Loucy (cell line): Measurements from ENCODE around the gene ATP9A.

Source experiments
- H2AFZ ChIP-seq: fragments of 200-600 bp; sonication (generic); 2 replicates; pipeline ENCODE4 v1.6.0; 2016; ENCODE audit warnings: antibody characterized with exemption, mild to moderate bottlenecking, low read length, moderate library complexity
- H3F3A ChIP-seq: fragments of 200-600 bp; 2 replicates; pipeline ENCODE4 v1.6.0; 2016; ENCODE audit warnings: antibody characterized with exemption, low read depth, mild to moderate bottlenecking
- H3K27me3 ChIP-seq: fragments of 200-600 bp; sonication (generic); 2 replicates; pipeline ENCODE4 v1.6.1; 2014; ENCODE audit warnings: low read length, mild to moderate bottlenecking; ENCODE audit not compliant: insufficient read depth, poor library complexity, severe bottlenecking
- H3K36me3 ChIP-seq: fragments of 200-600 bp; sonication (generic); 2 replicates; pipeline ENCODE4 v1.6.1; 2016; ENCODE audit warnings: low read length; ENCODE audit not compliant: insufficient read depth
- H3K4me1 ChIP-seq: fragments of 200-600 bp; sonication (generic); 2 replicates; pipeline ENCODE4 v1.5.1; 2014; ENCODE audit warnings: low read length, mild to moderate bottlenecking; ENCODE audit not compliant: insufficient read depth, poor library complexity, severe bottlenecking
- H3K4me2 ChIP-seq: fragments of 200-600 bp; sonication (generic); 2 replicates; pipeline ENCODE4 v1.6.0; 2014; ENCODE audit warnings: antibody characterized with exemption, low read length, low read depth, mild to moderate bottlenecking; ENCODE audit not compliant: poor library complexity, severe bottlenecking
- H3K4me3 ChIP-seq: fragments of 200-600 bp; sonication (generic); 2 replicates; pipeline ENCODE4 v1.5.1; 2014; ENCODE audit warnings: low read length, mild to moderate bottlenecking, mixed read lengths; ENCODE audit not compliant: poor library complexity, severe bottlenecking
- H3K79me2 ChIP-seq: fragments of 200-600 bp; sonication (generic); 2 replicates; pipeline ENCODE4 v1.6.1; 2014; ENCODE audit warnings: low read length; ENCODE audit not compliant: insufficient read depth
- H3K9ac ChIP-seq: fragments of 200-600 bp; sonication (generic); 2 replicates; pipeline ENCODE4 v1.6.0; 2014; ENCODE audit warnings: mild to moderate bottlenecking, low read depth, low read length, moderate library complexity; ENCODE audit not compliant: poor library complexity, severe bottlenecking
- H3K9me2 ChIP-seq: fragments of 200-600 bp; sonication (generic); replicated peaks from 2 replicates; pipeline ENCODE4 v1.6.1; 2016; ENCODE audit warnings: low read depth, low read length, mixed read lengths
- H3K9me3 ChIP-seq: fragments of 200-600 bp; sonication (generic); 2 replicates; pipeline ENCODE4 v1.6.1; 2014; ENCODE audit warnings: mild to moderate bottlenecking, antibody characterized with exemption, low read length, low read depth; ENCODE audit not compliant: insufficient read depth
- H4K20me1 ChIP-seq: fragments of 200-600 bp; sonication (generic); 2 replicates; pipeline ENCODE4 v1.6.0; 2014; ENCODE audit warnings: antibody characterized with exemption, low read length, mild to moderate bottlenecking; ENCODE audit not compliant: insufficient read depth, poor library complexity, severe bottlenecking
- CTCF ChIP-seq: fragments of 200-600 bp; sonication (generic); conservative IDR thresholded peaks from 2 replicates; pipeline ENCODE4 v1.5.1; 2014; ENCODE audit warnings: mild to moderate bottlenecking, antibody characterized with exemption, low read length
- EZH2phosphoT487 ChIP-seq: fragments of 200-600 bp; IDR thresholded peaks from 2 replicates; pipeline ENCODE4 v1.6.1; 2018; ENCODE audit warnings: antibody characterized with exemption, mild to moderate bottlenecking, moderate library complexity, borderline replicate concordance

Gene ATP9A

GRCh38 chr20:51634877-51635276 is 133.3 kb downstream of the ATP9A start:
- Histone ChIP-seq H3K36me3 (peaks cover 58% of the 10 kb centered on the region; the same call in 1 of the 2 replicates), H3K9me3 (no peaks in the 10 kb centered on the region), H4K20me1 (peaks cover 22% of the 10 kb centered on the region), H3K79me2 (peaks cover 31% of the 10 kb centered on the region), H3K9ac (no peak overlapping the region), H3K27me3 (no peaks in the 10 kb centered on the region), H3K4me3 (no peak overlapping the region), H3F3A (peaks cover 10% of the 10 kb centered on the region), H3K4me2 (no peak overlapping the region), H3K4me1 (peaks cover 20% of the 10 kb centered on the region), H3K9me2 (no peaks in the 10 kb centered on the region), H2AFZ (no peak overlapping the region)
- TF ChIP-seq CTCF (no peak), EZH2phosphoT487 (no peak)

GRCh38 chr20:51634257-51634656 is 133.9 kb downstream of the ATP9A start:
- H3K79me2 ChIP-seq: peaks cover 37% of the 10 kb centered on the region
- no peak overlapping the region for H3K4me3 ChIP-seq
- no peaks in the 10 kb centered on the region for H3K27me3 ChIP-seq
- H3K9me2 ChIP-seq: no peaks in the 10 kb centered on the region
- H3K9me3 ChIP-seq: no peaks in the 10 kb centered on the region
- no peak overlapping the region for H3K9ac ChIP-seq
- no peak overlapping the region for H2AFZ ChIP-seq
- peaks cover 28% of the 10 kb centered on the region for H4K20me1 ChIP-seq
- peaks cover 26% of the 10 kb centered on the region for H3K4me1 ChIP-seq
- H3K36me3 ChIP-seq: peaks cover 63% of the 10 kb centered on the region; the same call in 1 of the 2 replicates
- H3F3A ChIP-seq: peaks cover 10% of the 10 kb centered on the region
- TF ChIP-seq EZH2phosphoT487: no peak
- TF ChIP-seq CTCF: no peak
- H3K4me2 ChIP-seq: no peak overlapping the region

- Histone ChIP-seq H3K9ac (no peak overlapping the region), H3K9me2 (no peaks in the 10 kb centered on the region), H3F3A (peaks cover 10% of the 10 kb centered on the region), H4K20me1 (peaks cover 37% of the 10 kb centered on the region), H3K9me3 (no peaks in the 10 kb centered on the region), H3K4me3 (no peak overlapping the region), H3K27me3 (no peaks in the 10 kb centered on the region), H3K4me1 (peaks cover 35% of the 10 kb centered on the region), H3K4me2 (no peak overlapping the region), H3K79me2 (peaks cover 45% of the 10 kb centered on the region), H3K36me3 (peaks cover 64% of the 10 kb centered on the region), H2AFZ (no peak overlapping the region)
- TF ChIP-seq EZH2phosphoT487 (no peak), CTCF (no peak)
Measured at GRCh38 chr20:51633430-51633829, 134.8 kb downstream of the ATP9A start.
